ENCODE measurements around the gene EMSY.
"Not testable (repeated sequence)": the region's sequence is repeated elsewhere in the genome, so short reads cannot be mapped to it uniquely, and the experiment has no call there.

Gene EMSY

DNA sequence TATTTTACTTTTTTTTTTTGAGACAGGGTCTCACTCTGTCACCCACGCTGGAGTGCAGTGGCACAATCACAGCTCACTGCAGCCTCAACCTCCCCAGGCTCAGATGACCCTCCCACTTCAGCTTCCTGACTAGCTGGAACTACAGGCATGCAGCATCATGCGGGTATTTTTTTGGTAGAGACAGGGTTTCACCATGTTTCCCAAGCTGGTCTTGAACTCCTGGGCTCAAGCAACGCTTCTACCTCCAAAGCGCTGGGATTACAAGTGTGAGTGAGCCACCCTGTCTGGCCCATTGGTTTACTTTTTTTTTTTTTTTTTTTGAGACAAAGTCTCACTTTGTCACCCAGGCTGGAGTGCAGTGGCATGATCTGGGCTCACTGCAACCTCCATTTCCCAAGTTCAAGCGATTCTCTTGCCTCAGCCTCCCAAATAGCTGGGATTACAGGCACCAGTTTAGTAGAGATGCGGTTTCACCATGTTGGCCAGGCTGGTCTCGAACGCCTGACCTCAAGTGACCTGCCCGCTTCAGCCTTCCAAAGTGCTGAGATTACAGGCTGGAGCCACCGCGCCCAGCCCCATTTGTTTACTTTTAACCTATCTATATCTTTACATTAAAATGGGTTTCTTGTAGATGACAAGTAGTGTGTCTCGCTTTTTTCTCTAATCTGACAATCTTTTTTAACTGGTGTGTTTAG, 127.5 kb downstream of the EMSY start:
- not testable (repeated sequence) for DNase-seq (ENCODE audit: low read depth in 2 of 2)

DNA sequence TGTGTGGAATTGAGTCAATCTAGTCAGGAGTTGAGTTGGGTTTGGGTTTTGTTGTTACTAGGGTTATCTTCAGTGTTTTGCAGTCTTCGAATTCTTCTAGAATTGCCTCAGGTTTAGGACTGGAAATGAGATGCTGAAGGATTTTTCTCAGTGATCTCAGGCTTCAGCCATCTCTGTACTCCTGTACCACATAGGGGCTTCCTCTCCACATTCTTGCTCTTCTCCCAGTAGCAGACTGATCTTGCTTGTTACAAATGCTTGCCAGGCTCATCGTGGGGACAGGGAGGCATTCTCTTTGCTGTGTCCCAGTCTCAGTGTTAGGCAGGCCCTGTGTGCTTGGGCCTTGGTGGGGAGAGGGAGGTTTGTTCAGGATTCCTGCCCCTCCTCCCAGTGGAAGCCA, 129.6 kb downstream of the EMSY start:
- DNase-seq (ENCODE audit: low read depth in 2 of 2): no peak

GRCh38 chr11:76574879-76575278, 130.1 kb downstream of the EMSY start:
- no peak for DNase-seq (ENCODE audit: low read depth in 2 of 2)

GRCh38 chr11:76577226-76577920, 132.6 kb downstream of the EMSY start:
- no peak for DNase-seq (ENCODE audit: low read depth in 2 of 2)

GRCh38 chr11:76577921-76578653, 133.3 kb downstream of the EMSY start:
- DNase-seq (ENCODE audit: low read depth in 2 of 2): no peak

GRCh38 chr11:76578654-76579055, 133.8 kb downstream of the EMSY start:
- no peak for DNase-seq (ENCODE audit: low read depth in 2 of 2)

GRCh38 chr11:76579056-76579751, 134.4 kb downstream of the EMSY start:
- DNase-seq (ENCODE audit: low read depth in 2 of 2): no peak

DNA sequence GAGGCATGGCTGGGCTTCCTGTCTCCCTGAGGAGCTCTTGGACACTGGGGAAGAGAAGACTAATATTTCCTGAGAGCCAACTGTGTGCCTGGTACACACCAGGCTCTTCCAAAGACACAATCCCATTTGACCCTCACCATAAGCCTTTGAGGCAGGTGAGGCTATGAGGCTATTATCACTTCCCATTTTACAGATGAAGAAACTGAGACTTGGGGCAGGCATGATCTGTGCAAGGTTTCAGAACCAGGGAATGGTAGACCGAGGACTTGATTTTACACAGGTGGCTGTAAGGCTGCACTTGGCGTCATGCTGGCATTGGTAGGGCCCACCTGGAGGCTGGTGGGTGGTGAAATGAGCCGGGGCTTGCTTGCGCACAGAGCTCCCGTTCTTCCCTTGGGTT, 134.9 kb downstream of the EMSY start:
- no peak for DNase-seq (ENCODE audit: low read depth in 2 of 2)

- DNase-seq (ENCODE audit: low read depth in 2 of 2): not testable (repeated sequence)
These were observed 137.7 kb downstream of the EMSY start for GRCh38 chr11:76582471-76582870.

- no peak for DNase-seq (ENCODE audit: low read depth in 2 of 2)
These were observed 143.1 kb downstream of the EMSY start for GRCh38 chr11:76587820-76588454.

DNA sequence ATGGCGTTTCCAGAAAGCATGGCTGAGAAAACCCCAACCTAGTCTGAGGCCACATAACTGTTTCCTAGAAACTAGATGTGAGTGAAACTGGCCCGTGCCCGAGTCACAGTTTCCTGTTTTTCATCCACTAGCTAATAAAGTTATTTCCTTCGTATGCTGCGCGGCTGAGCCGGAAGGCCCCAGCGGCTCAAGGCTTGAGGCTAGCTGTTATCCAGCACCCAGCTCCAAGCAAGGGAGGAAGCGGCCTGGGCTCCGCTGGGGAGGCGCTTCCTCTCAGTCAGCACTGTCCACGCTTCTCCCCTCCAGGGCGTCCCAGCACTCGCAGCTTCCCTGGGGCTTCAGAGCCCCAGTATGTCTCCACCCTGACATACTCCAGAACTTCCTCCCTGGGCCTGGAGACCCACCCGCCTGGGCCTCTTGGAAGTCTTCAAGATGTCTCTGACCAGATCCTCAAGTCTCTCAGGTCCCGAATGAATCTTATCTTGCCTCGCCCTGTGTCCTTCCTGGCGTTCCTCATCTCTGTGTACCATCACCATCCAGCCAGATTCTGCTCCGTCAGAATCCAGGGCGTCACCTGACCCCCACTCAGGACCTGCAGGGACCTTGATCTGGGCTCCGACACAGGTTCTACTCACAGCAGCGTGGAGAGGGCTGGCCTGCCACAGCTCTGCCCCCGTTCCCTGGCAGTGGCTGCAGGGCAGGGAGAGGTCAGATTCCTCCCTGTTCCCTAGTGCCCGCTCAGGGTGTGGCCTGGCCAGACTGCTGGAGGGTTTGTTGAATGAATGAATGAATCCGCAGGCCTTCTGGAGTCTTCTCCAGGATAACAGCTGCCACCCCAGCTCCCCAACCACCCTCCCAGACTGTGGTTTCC, 143.9 kb downstream of the EMSY start:
- DNase-seq (ENCODE audit: low read depth in 2 of 2): peak in 1 of 2 donors; percentile 20

- no peak for DNase-seq (ENCODE audit: low read depth in 2 of 2)
These were observed 144.7 kb downstream of the EMSY start for GRCh38 chr11:76589477-76589876.

DNA sequence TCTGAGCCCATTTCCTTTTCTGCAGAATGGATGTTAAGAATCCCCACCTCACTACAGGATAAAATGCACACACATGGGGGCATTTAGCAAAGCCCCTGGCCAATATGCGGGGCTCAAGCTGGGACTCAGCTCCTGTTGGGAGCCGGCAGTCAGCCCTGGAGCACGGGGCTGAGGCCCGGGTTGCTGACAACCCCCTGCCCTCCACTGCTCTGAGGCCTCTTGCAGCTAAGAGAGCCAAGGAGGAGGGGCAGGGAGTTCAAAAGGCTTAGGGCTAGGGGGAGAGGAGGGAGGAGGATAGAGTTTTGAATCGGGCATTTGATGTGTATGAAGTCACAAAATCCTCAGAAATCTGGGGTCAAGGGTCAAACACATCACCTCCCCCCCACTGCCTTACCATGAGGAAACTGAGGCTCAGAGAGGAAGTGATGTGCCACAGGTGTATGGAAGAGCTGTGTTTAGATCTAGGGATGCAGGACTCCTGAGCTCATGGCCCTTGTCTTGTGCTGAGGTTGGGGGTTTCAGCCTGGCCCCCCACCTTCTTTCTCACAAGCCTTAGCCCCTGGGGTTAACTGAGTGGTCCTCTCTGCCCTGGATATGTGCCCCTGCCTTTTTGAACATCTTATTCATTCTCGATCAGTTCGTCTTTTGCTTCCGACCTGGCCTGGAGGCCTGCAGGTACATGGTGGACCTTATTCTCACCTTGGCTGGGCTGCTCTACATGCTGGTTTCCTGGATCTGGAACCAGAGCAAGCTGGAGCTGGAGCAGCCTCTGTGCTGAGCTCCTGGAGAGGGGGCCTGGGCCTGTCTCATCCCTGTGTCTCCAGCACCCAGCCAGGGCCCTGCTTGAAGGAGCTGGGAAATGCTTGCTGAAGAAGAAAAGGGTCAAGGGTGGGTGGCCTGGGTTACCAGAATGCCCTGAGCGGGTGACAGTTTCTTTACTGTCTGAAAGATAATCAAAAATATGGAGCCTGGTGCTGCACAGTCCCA, 145.4 kb downstream of the EMSY start:
- DNase-seq (ENCODE audit: low read depth in 2 of 2): no peak

DNA sequence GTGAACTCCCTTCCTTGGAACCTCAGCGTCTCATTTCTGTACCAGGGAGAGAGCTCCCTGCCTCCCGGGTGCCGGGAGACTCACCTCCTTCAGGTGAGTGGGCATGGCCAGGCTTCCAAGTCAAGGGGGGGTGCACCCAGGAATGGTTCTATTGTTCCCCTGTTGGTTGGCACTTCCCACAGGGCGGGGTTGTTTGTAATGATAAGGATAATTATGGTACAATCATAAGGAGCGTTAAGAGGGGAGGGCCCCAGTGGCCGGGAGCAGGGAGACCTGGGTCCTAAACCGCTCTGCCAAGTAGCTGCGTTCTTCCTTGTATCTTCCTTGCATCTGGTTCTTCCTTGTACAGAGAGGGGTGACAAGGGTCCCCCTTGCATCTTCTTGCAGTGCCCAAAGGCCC, 146.6 kb downstream of the EMSY start:
- no peak for DNase-seq (ENCODE audit: low read depth in 2 of 2)

- no peak for DNase-seq (ENCODE audit: low read depth in 2 of 2)
These were observed 147.5 kb downstream of the EMSY start for GRCh38 chr11:76592025-76592914.

DNA sequence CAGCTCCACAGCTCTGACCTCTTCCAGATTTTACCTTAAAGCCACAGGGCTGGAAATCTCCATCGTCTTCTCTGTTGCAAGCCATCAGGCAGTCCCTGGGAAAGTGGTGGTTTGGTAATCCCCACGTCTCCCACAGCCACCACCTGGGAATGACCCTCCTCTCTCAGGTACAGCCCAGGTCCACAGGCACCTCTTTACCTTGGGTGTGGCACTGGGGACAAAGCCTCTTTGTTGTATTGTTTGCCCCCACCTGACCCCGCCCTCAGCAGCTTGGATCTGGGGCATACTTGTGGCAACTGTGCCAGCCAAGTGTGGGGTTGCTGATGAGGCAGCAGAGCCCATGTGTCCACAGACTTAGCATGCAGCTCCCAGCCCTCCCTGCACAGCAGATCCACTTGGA, 148.1 kb downstream of the EMSY start:
- no peak for DNase-seq (ENCODE audit: low read depth in 2 of 2)

DNA sequence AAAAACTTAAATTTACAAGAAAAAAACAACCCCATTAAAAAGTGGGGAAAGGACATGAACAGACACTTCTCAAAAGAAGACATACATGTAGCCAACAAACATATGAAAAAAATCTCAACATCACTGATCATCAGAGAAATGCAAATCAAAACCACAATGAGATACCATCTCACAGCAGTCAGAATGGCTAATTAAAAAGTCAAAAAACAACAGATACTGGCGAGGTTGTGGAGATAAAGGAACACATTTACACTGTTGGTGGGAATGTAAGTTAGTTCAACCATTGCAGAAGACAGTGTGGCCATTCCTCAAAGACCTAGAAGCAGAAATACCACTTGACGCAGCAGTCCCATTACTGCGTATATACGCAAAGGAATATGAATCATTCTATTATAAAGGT, 150.3 kb downstream of the EMSY start:
- not testable (repeated sequence) for DNase-seq (ENCODE audit: low read depth in 2 of 2)

DNA sequence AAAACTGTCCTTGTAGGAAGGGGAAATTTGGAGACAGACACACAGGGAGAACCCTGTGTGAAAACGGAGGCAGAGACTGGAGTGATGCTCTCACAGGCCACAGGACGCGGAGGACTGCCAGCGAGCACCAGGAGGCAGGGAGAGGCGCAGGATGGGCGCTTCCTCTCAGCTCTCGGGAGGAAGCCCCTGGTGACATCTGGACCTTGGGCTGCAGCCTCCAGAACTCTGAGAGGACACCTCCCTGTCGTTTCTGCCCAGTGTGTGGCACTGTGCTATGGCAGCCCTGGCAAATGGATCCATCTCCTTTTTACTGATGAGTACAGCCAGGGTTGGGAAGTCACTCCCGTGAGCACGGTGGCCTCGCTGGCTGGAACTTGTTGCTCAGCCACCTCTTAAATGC, 151.8 kb downstream of the EMSY start:
- DNase-seq (ENCODE audit: low read depth in 2 of 2): no peak

All from stimulated activated CD8-positive, alpha-beta memory T cell treated with anti-CD3 and anti-CD28 coated beads, Interleukin-15, amount 100 ng/mL, for 4 hours (primary cell).